Suprapubic skin (tissue), 3 donors: ENCODE measurements around the gene FOXJ3.

Experiments
- CTCF ChIP-seq, 2 donors: fragments of 200-600 bp in 1 of 2; fragments of 450-650 bp in 1 of 2; sonication (generic) in 1 of 2; IDR thresholded peaks; one replicate each; pipeline ENCODE4 v1.5.1; 2016 to 2019; ENCODE audit warnings: antibody characterized with exemption in 2 of 2, mild to moderate bottlenecking in 1 of 2, moderate library complexity in 1 of 2
- POLR2A ChIP-seq, 2 donors: fragments of 450-650 bp; IDR thresholded peaks; one replicate each; pipeline ENCODE4 v1.6.1; 2017; ENCODE audit warnings: antibody characterized with exemption in 2 of 2, mild to moderate bottlenecking in 2 of 2, moderate library complexity in 2 of 2

GRCh38 chr1:42128499-42128898 is 206.5 kb downstream of the FOXJ3 start:
- TF ChIP-seq CTCF (IDR thresholded peaks at IDR 0.05), result no peak
- no peak for TF ChIP-seq POLR2A (IDR thresholded peaks at IDR 0.05)
